ENCODE results near the gene KRT78. TPM values are rescaled to one million over a fixed set of nuclear protein-coding genes. Genes with fewer than 3 reads are reported as not detected.

Gene KRT78
- total and polyA plus RNA-seq, 2 donors (not counting 1 experiment from before 2014, with no cell fraction given): not detected

GRCh38 chr12:52860102-52860823, 11.5 kb upstream of the KRT78 start:
- Histone ChIP-seq H3K9ac (ENCODE audit: low read length) (no peak overlapping the region), H4K20me1 (ENCODE audit: control insufficient read depth, insufficient read depth, low read length, poor library complexity, severe bottlenecking) (no peaks in the 10 kb centered on the region), H3K27ac (ENCODE audit: low read length in 2 of 2) (no peak overlapping the region), H3K4me2 (replicated peaks; ENCODE audit: low read depth, low read length, poor library complexity, severe bottlenecking) (no peak overlapping the region), H3K4me3 (ENCODE audit: control extremely low read depth in 1 of 5, extremely low read depth in 1 of 5, insufficient read depth in 1 of 5, low read depth in 2 of 5, low read length in 4 of 5) (no peak overlapping the region), H3K36me3 (replicated peaks in 1 of 2; ENCODE audit: control extremely low read depth in 1 of 2, control insufficient read depth in 1 of 2, extremely low read depth in 1 of 2, insufficient read depth in 2 of 2, low read length in 1 of 2) (no peaks in the 10 kb centered on the region), H3K4me1 (ENCODE audit: control insufficient read depth in 2 of 2, insufficient read depth in 2 of 2, low read length in 2 of 2) (no peaks in the 10 kb centered on the region), H3K9me3 (ENCODE audit: control extremely low read depth in 1 of 3, control insufficient read depth in 2 of 3, insufficient read depth in 1 of 3, low read length in 2 of 3) (no peaks in the 10 kb centered on the region), H3K27me3 (replicated peaks in 1 of 4; ENCODE audit: control extremely low read depth in 1 of 4, control insufficient read depth in 3 of 4, insufficient read depth in 4 of 4, low read length in 3 of 4) (peaks cover 0 to 2% (median 0%) of the 10 kb centered on the region in 4 experiments), H3K79me2 (ENCODE audit: control insufficient read depth, insufficient read depth, low read length) (no peaks in the 10 kb centered on the region), H2AFZ (ENCODE audit: insufficient read depth, low read depth, low read length, poor library complexity, severe bottlenecking) (no peak overlapping the region)
- Mint-ChIP-seq H3K27ac (no peak overlapping the region), H3K4me1 (no peaks in the 10 kb centered on the region), H3K27me3 (peaks cover 18% of the 10 kb centered on the region), H3K9me3 (ENCODE audit: insufficient read depth) (no peaks in the 10 kb centered on the region), H3K4me3 (no peak overlapping the region)
- intact Hi-C loops (cut with micrococcal nuclease): no loop called here
- POLR2A ChIA-PET: no interaction called here
- DNase-seq: no peak
- no peak for TF ChIP-seq EZH2 (IDR thresholded peaks at IDR 0.05; ENCODE audit: borderline replicate concordance, insufficient read depth, low read depth, low read length, poor library complexity, severe bottlenecking)
- TF ChIP-seq, protein P1, sequence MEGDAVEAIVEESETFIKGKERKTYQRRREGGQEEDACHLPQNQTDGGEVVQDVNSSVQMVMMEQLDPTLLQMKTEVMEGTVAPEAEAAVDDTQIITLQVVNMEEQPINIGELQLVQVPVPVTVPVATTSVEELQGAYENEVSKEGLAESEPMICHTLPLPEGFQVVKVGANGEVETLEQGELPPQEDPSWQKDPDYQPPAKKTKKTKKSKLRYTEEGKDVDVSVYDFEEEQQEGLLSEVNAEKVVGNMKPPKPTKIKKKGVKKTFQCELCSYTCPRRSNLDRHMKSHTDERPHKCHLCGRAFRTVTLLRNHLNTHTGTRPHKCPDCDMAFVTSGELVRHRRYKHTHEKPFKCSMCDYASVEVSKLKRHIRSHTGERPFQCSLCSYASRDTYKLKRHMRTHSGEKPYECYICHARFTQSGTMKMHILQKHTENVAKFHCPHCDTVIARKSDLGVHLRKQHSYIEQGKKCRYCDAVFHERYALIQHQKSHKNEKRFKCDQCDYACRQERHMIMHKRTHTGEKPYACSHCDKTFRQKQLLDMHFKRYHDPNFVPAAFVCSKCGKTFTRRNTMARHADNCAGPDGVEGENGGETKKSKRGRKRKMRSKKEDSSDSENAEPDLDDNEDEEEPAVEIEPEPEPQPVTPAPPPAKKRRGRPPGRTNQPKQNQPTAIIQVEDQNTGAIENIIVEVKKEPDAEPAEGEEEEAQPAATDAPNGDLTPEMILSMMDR (IDR thresholded peaks at IDR 0.05): no peak
- CTCF ChIA-PET: interaction anchor here (1.1 kb wide), 1 partner anchor 121 kb away, joined by 3 read pairs; no protein-coding TSS in a partner anchor
- no peak for ATAC-seq (ENCODE audit: low read depth)
- 92% methylated on average over 2 of the region's 6 CpGs for WGBS (ENCODE audit: insufficient coverage)

- DNase-seq (no peak), ATAC-seq (ENCODE audit: low read depth) (no peak)
- ChIA-PET CTCF (no interaction called here), POLR2A (no interaction called here)
- Histone ChIP-seq H3K4me1 (ENCODE audit: control insufficient read depth in 2 of 2, insufficient read depth in 2 of 2, low read length in 2 of 2) (no peaks in the 10 kb centered on the region), H4K20me1 (ENCODE audit: control insufficient read depth, insufficient read depth, low read length, poor library complexity, severe bottlenecking) (no peaks in the 10 kb centered on the region), H3K9me3 (ENCODE audit: control extremely low read depth in 1 of 3, control insufficient read depth in 2 of 3, insufficient read depth in 1 of 3, low read length in 2 of 3) (no peaks in the 10 kb centered on the region), H3K4me2 (replicated peaks; ENCODE audit: low read depth, low read length, poor library complexity, severe bottlenecking) (no peak overlapping the region), H3K9ac (ENCODE audit: low read length) (no peak overlapping the region), H3K27ac (ENCODE audit: low read length in 2 of 2) (no peak overlapping the region), H3K27me3 (replicated peaks in 1 of 4; ENCODE audit: control extremely low read depth in 1 of 4, control insufficient read depth in 3 of 4, insufficient read depth in 4 of 4, low read length in 3 of 4) (peaks cover 0 to 2% (median 0%) of the 10 kb centered on the region in 4 experiments), H3K79me2 (ENCODE audit: control insufficient read depth, insufficient read depth, low read length) (no peaks in the 10 kb centered on the region), H3K36me3 (replicated peaks in 1 of 2; ENCODE audit: control extremely low read depth in 1 of 2, control insufficient read depth in 1 of 2, extremely low read depth in 1 of 2, insufficient read depth in 2 of 2, low read length in 1 of 2) (no peaks in the 10 kb centered on the region), H3K4me3 (ENCODE audit: control extremely low read depth in 1 of 5, extremely low read depth in 1 of 5, insufficient read depth in 1 of 5, low read depth in 2 of 5, low read length in 4 of 5) (no peak overlapping the region), H2AFZ (ENCODE audit: insufficient read depth, low read depth, low read length, poor library complexity, severe bottlenecking) (no peak overlapping the region)
- no peak for TF ChIP-seq EZH2 (IDR thresholded peaks at IDR 0.05; ENCODE audit: borderline replicate concordance, insufficient read depth, low read depth, low read length, poor library complexity, severe bottlenecking)
- TF ChIP-seq, protein P1 (IDR thresholded peaks at IDR 0.05): no peak
- 100% methylated on average over 1 of the region's 3 CpGs for WGBS (ENCODE audit: insufficient coverage)
- Mint-ChIP-seq H3K9me3 (ENCODE audit: insufficient read depth) (no peaks in the 10 kb centered on the region), H3K4me3 (no peak overlapping the region), H3K27ac (no peak overlapping the region), H3K4me1 (no peaks in the 10 kb centered on the region), H3K27me3 (peaks cover 28% of the 10 kb centered on the region)
- intact Hi-C loops (cut with micrococcal nuclease): no loop called here
These were observed 8.7 kb upstream of the KRT78 start for GRCh38 chr12:52857500-52857899.
